HL-60 (cell line): ENCODE data around the gene SNRNP25.
A peak's percentile ranks its signal among the peaks of the same experiment; 100 is the strongest.

Source experiments
- DNase-seq, 2 experiments: peaks; one replicate each; pipeline ENCODE4 v3.0.0-alpha.2; 2010 to 2020; ENCODE audit warnings: low read depth in 1 of 2, low spot score in 1 of 2
- H3K27ac ChIP-seq: fragments of 250-450 bp; sonication (Bioruptor Pico); replicated peaks from 2 replicates; pipeline ENCODE4 v1.5.1; 2020; ENCODE audit warnings: mild to moderate bottlenecking, moderate library complexity
- H3K27me3 ChIP-seq: fragments of 250-450 bp; sonication (Bioruptor Pico); 2 replicates; pipeline ENCODE4 v1.5.1; 2021; ENCODE audit warnings: mild to moderate bottlenecking, moderate library complexity; ENCODE audit not compliant: insufficient read depth, poor library complexity, severe bottlenecking
- H3K4me3 ChIP-seq: replicated peaks from 2 replicates; pipeline ENCODE4 v1.5.1; 2011; ENCODE audit warnings: mild to moderate bottlenecking, control low read depth, low read length; ENCODE audit not compliant: insufficient read depth
- GABPA ChIP-seq: IDR thresholded peaks from 2 replicates; pipeline ENCODE4 v1.6.1; 2012; ENCODE audit warnings: low read depth
- POLR2AphosphoS5 ChIP-seq: IDR thresholded peaks from 2 replicates; pipeline ENCODE4 v1.6.1; 2012; ENCODE audit warnings: low read depth
- SPI1 ChIP-seq: IDR thresholded peaks from 2 replicates; pipeline ENCODE4 v1.6.1; 2012; ENCODE audit warnings: low read depth, mild to moderate bottlenecking, borderline replicate concordance
- TF ChIP-seq, protein P1 (sequence below): IDR thresholded peaks from 2 replicates; pipeline ENCODE4 v1.6.1; 2012; ENCODE audit warnings: low read depth; ENCODE audit not compliant: insufficient replicate concordance
- TF ChIP-seq, protein P2 (sequence below): IDR thresholded peaks from one replicate; pipeline ENCODE4 v1.5.1; 2011; ENCODE audit warnings: low read length, control low read depth, inconsistent platforms; ENCODE audit not compliant: insufficient read depth

The SNRNP25 gene

GRCh38 chr16:86483-86952 lies 32.9 kb downstream of the SNRNP25 start:
- no peak for DNase-seq
- Histone ChIP-seq H3K27ac (no peak overlapping the region), H3K27me3 (no peaks in the 10 kb centered on the region), H3K4me3 (no peak overlapping the region)
- TF ChIP-seq SPI1, result no peak
- no peak for TF ChIP-seq POLR2AphosphoS5
- no peak for TF ChIP-seq GABPA
- TF ChIP-seq, protein P1, sequence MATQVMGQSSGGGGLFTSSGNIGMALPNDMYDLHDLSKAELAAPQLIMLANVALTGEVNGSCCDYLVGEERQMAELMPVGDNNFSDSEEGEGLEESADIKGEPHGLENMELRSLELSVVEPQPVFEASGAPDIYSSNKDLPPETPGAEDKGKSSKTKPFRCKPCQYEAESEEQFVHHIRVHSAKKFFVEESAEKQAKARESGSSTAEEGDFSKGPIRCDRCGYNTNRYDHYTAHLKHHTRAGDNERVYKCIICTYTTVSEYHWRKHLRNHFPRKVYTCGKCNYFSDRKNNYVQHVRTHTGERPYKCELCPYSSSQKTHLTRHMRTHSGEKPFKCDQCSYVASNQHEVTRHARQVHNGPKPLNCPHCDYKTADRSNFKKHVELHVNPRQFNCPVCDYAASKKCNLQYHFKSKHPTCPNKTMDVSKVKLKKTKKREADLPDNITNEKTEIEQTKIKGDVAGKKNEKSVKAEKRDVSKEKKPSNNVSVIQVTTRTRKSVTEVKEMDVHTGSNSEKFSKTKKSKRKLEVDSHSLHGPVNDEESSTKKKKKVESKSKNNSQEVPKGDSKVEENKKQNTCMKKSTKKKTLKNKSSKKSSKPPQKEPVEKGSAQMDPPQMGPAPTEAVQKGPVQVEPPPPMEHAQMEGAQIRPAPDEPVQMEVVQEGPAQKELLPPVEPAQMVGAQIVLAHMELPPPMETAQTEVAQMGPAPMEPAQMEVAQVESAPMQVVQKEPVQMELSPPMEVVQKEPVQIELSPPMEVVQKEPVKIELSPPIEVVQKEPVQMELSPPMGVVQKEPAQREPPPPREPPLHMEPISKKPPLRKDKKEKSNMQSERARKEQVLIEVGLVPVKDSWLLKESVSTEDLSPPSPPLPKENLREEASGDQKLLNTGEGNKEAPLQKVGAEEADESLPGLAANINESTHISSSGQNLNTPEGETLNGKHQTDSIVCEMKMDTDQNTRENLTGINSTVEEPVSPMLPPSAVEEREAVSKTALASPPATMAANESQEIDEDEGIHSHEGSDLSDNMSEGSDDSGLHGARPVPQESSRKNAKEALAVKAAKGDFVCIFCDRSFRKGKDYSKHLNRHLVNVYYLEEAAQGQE, result no peak
- TF ChIP-seq, protein P2, sequence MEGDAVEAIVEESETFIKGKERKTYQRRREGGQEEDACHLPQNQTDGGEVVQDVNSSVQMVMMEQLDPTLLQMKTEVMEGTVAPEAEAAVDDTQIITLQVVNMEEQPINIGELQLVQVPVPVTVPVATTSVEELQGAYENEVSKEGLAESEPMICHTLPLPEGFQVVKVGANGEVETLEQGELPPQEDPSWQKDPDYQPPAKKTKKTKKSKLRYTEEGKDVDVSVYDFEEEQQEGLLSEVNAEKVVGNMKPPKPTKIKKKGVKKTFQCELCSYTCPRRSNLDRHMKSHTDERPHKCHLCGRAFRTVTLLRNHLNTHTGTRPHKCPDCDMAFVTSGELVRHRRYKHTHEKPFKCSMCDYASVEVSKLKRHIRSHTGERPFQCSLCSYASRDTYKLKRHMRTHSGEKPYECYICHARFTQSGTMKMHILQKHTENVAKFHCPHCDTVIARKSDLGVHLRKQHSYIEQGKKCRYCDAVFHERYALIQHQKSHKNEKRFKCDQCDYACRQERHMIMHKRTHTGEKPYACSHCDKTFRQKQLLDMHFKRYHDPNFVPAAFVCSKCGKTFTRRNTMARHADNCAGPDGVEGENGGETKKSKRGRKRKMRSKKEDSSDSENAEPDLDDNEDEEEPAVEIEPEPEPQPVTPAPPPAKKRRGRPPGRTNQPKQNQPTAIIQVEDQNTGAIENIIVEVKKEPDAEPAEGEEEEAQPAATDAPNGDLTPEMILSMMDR, result no peak

DNA sequence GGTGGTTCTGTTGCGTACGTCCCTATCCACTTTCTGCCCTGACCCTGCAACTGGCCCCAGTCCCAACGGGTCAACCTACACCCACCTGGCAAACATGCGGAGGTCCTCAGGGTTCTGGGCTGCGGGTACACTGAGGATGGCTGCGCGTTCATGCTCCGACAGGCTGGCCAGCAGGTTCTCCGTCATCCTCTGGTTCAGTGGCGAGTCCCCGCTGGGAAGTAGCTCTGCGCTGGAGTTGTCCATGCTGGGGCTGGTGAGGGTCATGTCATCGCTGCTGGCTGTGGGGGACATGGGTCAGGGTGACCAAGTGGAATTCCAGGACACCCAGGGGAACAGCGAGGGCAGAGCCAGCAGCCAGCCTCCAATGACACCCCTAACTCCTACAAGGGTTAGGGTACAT lies 35.0 kb downstream of the SNRNP25 start:
- TF ChIP-seq POLR2AphosphoS5, result 0 out of 2 replicates have a peak, but pooled peaks have one; percentile 19
- TF ChIP-seq, protein P1, result no peak
- TF ChIP-seq, protein P2, result no peak
- Histone ChIP-seq H3K27me3 (no peaks in the 10 kb centered on the region), H3K27ac (no peak overlapping the region), H3K4me3 (no peak overlapping the region)
- DNase-seq, result no peak

GRCh38 chr16:89391-90302 lies 36.0 kb downstream of the SNRNP25 start:
- Histone ChIP-seq H3K27me3 (no peaks in the 10 kb centered on the region), H3K4me3 (no peak overlapping the region), H3K27ac (no peak overlapping the region)
- TF ChIP-seq, protein P2, result no peak
- TF ChIP-seq, protein P1, result no peak
- no peak for TF ChIP-seq GABPA
- DNase-seq, result no peak
